CD4-positive, alpha-beta T cell treated with Interleukin-6 at 100 ng/mL for 8 hours (primary cell): Measurements from ENCODE around the gene OTULIN.

Experiments
- DNase-seq: peaks from one replicate; pipeline ENCODE4 v3.0.0-alpha.2; 2020; ENCODE audit warnings: mixed read lengths, low spot score

The OTULIN gene

DNA sequence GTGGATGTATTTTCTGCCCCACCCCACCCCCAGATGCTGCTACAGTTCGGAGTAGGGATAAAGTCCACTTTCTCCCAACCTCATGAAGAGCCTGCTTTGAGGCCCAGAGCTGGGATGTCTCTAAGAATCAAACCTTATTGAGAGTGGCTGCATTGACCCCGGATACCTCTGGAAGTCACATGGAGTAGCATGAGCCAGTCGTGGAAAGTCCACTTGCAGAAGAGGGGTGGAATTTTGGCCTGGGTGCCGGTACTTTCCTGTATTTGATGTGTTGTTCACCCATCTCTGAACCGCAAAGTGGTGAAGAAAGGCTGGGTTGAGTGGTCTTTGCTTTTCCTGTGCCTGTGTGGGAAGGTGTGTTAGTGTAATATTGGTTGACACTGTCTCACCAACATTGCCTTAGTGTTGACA, 3.7 kb downstream of the OTULIN start:
- DNase-seq: no peak

DNA sequence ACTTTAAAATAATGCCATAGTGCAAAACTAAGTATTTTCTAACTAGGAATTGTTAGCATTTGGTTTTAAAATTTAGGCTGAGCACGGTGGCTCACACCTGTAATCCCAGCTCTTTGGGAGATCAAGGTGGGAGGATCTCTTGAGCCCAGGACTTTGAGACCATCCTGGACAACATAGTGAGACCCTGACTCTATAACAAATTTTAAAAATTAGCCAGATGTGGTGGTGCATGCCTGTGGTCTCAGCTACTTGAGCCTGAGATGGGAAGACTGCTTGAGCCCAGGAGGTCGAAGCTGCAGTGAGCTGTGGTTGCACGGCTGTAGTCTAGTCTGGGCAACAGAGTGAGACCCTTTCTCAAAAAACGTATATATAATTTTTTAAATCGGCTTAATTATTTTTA, 4.9 kb downstream of the OTULIN start:
- DNase-seq: no peak

DNA sequence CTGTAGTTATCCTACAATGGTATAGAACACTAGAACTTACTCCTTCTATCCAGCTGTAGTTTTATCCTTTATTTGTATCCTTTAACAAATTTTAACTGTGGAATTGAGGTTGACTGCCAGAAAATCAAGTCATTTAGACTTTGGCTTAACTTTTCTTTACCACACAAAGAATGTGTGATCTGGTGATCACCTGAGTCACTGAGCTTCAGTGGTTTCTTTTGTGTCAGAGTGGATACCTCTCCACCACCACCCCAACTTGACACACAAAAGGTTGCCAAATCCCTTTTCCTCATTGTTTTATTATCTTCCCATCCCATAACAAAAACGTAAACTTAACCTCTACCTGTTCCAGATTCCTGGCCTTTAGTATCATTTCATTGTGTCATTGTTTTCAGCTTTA, 5.5 kb downstream of the OTULIN start:
- no peak for DNase-seq

DNA sequence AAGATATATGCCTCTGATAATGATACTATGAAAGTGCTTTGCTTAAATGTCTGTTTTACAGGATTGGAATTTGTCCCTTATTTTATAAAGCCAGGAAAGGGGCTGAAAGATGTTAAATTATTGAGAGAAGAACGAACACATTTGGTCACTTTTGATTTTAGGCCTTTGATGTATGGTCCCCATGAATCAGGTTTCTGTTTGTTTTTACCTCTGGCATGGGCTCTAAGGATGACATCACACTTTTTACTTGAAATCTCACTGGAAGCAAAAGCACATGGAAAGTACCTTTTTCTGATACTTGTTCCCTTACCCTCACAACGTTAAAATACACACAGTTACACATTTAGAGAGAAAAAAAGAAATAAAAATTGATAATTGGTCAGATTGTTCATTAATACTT, 6.9 kb downstream of the OTULIN start:
- DNase-seq: no peak

DNA sequence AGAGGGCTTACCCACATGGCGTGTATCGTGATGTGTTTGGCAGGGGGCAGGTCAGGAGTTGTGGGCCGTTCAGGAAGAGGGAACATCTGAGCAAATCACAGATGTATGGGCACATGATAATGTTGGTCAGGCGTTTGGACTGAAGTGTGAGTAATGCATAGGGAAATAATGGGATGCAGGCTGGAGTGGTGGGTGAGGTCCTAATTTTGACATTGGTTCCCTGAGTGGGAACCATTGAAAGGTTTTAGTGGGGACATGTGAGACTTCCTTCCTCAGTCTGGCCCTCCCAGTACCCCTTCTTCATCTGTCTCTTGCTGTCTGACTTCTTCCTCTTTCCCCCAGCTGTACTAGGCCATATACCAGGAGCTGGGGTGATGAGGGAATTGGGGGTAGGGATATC, 7.6 kb downstream of the OTULIN start:
- no peak for DNase-seq

DNA sequence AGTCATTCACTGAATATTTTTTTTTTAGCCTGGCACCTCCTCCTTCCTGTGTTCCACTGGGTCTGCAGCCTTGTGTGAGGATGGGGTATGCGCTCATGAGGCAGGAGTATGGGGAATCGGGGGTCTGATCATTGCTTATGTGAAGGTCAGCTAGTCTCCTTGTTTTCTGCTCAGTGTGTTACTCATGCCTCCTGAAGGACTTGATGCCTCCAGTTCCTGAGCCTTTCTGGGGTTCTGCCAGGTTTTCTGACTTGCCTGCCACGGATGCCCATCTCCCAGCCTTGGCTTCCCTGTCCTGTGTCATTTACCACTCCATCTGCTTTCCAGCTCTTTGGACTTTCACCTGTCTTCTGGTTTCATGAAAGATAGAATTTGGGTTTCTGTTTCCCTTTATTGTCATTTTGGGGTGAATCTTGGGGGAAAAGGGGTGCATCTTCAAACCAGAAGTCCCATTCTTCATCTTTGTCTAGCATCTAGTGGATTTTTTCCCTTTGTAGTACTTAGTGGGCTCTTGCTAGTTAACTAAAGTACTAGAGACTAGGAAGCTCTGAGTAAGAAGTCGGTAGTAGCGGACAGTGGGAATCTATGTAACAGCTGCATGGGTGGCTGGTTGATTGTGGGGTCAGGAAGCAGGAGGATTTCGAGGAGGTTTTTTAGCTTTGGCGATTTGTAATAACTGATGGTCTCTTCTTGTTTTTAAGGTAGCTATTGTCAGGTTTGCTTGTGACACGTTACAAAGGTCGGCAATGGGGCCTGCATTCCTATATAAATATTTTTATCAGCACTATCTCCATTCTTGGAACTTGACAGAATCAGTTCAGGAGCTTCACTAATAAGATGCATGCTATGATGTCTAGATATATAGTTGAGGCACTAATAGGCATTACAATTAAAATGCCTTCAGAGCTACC, 8.2 kb downstream of the OTULIN start:
- no peak for DNase-seq

DNA sequence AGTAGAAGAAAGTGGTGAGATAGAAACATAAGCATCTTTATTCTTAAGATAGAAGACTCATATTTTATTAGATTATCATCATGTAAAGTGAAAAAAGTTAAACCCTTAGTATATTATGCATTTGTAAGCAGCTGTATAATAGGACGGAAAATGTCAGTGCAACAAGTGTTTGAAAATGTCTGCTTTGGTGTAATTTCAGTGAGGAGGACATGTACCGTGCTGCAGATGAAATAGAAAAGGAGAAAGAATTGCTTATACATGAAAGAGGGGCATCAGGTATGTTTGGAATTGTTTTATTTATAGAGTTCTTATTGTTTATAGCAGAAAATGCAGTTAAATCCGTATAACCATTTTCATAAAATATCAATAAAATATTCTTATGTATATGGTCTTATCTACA, 8.9 kb downstream of the OTULIN start:
- DNase-seq: no peak

DNA sequence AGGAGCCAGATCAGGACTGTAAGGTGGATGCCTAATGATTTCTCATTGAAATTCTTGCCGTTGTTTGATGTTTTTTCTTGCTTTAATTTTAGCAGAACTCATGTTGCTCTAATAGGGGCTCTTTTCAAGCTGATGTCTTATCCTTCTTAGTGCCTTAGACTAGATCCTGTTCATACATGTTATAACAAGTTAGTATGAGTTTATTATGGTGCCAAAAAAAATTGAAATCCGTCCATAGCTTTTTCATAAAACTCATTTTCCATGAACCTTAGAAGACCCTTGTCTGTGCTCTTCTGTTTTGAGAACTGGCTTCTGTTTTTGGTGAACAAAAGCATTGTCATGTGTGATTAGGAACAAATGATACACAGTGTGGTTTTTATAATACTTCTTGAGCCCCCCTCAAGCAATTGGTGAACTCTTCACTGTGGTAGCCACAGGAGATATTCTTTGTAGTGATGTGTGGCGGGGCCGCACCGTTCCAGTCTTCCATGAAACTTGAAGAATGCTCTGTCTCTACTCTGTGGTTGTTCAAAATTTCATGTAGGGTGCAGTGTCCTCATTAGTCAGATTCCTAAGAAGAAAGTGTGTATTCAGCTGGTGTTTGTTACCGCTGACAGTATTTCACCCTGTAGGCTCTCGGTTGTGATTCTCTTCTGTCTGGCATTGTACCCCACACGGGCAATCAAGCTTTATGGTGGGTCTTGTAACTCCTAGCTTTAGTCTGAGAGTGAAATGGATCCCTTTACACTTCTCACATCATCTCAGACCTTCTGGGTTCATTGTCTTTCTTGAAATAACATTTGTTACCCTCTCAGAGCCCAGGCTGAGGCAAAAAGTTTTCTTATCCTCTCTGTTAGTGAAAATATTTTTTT, 10.7 kb downstream of the OTULIN start:
- DNase-seq: no peak

DNA sequence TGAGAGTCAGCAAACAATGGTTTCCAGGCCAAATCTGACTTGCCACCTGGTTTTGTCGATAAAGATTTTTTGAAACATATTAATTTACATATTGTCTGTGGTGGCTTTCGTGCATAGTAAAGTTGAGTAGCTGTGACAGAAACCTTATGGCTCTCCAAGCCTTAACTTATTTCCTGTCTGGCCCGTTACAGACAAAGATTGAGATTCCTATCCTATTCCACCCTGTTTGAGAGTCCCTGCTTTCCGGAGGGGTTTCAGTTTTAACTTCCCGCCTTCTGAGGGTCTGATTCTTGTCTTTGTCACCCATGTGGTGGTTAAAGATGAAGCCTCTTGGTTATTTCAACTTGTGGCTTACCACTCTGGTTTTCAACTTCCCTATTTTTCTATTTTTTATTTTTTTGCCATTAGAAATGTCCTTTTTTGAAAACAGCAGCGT, 11.4 kb downstream of the OTULIN start:
- no peak for DNase-seq

DNA sequence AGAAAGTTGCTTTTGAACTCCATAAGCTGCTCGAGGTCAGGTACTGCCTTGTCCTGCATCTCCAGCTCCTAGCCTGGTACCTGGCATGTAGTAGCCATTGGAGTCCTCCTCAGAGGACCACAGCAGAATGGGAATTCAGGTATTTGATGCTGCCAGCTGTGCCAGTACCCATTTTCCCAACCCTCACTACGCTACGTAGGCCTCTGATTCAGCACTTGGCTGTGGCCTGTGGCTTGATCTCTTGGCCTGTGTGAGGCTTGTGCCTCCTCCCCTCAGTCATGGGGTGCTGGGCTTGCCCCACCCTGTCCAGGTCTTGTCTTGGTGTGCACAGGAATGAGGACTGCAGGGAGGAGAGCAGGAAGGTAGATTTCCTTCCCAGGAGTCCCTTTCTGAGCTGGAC, 11.8 kb downstream of the OTULIN start:
- DNase-seq: no peak

DNA sequence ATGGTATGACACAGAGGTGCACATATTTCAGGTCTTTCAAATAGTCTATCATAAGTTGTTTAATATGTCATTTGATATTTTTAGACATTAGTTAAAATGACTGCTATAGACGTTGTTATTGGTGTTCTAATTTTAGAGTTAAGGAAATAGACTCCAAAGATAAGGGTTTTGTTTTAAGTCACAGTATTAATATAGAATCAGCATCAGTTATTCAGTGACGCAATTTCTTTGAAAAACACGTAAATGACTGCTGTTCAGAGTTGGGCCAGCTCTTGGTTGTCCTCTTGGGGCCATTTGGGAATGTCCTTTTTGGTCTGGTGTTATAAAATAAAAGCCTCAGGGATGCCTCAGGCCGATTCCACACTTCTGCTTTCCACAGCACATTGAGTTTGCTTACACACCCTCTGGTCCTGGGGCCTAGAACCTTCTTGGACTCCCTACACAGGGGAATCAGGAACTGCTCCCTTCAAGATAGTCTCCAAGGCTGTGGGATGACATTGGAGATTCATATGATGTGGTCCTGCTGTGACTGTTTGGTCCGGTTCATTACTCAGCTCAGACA, 14.3 kb downstream of the OTULIN start:
- DNase-seq: no peak

DNA sequence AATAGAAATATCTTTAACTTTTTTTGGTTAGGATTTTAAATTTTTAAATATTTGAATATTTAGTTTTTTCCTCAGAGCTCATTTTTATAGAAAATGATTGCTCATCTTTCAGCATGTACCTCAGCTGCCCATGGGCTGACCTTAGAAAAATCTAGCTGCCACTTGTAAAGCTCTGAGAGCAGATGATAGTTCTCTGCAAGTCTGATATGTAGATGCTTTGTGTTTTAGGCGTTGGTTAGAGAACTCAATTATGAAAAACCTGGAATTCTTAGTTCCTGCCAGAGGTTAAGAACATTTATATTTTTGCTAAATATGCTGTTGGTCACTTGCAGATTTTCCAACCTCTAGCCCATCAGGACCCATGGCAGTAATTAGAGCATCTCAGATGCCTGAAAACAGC, 15.1 kb downstream of the OTULIN start:
- no peak for DNase-seq

DNA sequence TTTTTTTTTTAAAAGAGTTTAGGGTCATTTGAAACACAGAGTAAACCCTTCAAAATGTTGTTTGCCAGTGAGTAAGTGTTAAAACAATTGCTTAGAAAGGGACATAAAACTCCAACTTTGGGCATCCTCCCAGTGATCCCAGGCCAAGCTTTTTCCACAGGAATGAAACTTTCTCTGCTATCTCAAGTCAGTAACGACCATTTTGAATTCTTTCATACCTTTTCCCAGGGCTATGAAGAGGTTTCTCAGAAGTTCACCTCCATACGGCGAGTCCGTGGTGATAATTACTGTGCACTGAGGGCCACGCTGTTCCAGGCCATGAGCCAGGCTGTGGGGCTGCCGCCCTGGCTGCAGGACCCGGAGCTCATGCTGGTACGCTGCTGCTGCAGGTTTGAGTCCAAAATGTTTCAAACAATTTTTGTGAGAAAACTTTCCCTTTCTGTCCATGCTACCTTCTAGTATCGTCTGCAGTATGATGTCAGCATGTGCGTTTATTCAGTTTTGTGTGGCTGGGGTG, 16.8 kb downstream of the OTULIN start:
- no peak for DNase-seq

DNA sequence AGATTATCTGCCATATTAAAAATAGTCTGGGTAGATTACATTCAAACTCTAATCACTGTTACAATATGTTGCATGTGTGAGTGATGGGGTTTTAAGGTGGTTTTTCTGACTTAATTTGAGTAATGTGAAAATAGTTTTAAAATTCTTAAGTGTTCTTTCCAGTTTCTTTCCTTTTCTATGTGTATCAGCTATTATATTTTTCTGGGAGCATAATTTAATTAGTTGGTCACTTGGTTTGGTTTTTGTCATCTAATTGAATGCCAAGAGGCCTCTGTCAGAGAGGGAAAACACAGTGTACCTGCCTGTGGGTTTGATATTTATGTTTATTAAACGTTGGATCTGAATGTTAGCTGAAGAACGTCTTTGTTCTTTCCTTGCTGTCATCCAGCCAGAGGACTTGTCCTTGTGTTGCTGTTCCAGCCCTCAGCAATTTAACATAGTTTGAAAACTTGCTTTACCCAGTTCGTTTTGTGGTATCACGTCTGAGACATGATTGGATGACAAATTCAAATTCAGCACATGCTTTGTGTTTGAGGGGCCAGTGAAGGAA, 19.5 kb downstream of the OTULIN start:
- DNase-seq: no peak

DNA sequence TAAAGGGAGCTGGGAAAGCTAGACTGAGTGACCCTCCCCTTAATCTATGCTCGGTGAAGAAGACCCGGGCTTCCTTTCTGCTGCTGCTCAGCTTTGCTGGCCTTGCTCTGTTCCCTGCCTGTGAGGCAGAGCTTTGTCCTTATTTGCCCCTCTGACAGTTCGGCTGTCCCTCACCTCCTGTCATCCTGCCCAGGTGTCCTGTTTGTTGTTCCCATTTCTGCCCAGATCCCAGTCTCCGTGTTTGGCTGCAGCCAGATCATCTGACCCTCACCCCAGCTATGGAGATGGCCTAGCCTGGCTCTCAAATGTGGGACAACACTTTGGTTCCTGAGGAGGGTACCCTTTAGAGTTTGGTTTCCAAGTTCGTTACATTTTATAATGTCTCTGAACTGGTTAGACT, 20.2 kb downstream of the OTULIN start:
- DNase-seq: no peak

DNA sequence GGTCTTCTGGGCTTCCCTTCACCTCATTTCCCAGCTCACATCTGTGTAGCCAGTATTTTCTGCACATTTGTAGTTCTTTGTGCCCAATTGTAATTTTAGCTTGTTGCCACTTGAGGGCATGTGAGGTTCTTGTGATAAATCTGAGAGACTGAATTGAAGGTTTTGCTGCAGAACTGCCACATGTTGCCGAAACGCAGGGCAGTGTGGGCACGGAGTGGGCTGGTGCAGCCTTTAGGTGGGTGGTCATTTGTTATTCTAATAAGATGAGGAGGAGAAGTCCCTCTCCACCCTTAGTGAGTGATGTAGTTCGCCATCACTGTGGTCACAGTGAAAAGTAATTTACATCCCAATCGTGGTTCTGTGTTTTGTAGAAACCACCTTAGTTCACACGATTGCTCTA, 21.2 kb downstream of the OTULIN start:
- peak; percentile 64 for DNase-seq

DNA sequence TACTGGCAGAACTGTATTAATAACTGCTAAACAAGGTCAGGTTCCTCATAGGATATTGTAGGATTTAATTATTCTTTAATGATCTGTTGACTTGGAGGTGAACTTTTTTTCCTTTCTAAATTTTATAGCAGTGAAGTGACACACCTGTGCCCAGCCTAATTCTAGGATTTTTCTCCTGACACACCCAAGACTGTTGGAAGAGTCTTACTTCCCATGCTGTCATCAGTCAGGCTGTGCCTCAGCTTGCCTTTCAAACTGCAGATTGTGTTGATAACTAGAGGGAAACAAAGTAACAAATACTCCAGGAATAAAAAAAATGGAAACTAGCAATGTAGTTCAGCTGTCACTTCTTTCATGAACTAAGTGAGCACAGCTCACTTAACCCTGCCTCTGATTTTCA, 22.0 kb downstream of the OTULIN start:
- DNase-seq: no peak

DNA sequence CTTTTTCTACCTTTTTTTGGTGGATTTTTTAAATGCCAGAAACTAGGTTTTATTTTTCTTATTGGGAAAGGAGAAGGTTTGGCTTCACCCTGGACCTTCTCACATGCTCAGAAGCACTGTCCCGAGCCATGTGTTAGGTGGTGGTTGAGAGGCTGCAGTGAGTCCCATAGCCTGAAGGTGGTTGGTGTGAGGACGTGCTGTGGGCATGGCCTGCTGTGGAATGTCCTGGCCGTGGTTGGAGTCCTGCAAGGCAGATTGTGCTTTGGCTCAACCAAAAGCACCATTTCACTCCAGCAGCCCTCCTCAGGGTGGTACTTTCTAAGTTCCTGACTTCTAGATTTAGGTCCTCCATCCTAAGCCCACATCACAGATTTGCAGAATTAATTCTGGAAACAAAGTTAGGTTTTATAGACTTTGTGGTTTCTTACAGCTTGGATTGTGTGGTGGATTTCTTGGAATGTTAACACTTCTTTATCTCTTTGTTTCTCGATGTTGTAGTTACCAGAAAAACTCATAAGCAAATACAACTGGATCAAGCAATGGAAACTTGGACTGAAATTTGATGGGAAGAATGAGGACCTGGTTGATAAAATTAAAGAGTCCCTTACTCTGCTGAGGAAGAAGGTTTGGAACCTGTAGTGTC, 22.6 kb downstream of the OTULIN start:
- no peak for DNase-seq

DNA sequence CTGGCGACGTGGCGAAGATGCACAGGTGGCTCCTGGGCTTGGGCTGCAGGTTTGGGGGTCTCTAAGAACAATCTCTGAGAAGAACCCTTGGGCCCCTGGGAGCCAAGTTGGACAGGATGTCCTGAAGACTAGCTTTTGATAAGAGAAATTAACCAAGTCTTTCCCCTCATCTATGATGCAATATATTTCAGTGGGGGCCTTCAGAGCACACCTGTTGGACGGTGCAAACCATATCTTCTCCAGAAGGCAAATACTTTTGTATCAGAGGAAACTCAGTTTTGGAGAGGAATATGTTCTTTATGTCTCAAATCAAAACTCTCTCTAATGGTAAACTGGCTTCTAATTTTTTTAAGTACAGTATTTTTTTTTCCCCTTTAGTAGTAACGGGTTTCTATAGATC, 28.6 kb downstream of the OTULIN start:
- DNase-seq: no peak

DNA sequence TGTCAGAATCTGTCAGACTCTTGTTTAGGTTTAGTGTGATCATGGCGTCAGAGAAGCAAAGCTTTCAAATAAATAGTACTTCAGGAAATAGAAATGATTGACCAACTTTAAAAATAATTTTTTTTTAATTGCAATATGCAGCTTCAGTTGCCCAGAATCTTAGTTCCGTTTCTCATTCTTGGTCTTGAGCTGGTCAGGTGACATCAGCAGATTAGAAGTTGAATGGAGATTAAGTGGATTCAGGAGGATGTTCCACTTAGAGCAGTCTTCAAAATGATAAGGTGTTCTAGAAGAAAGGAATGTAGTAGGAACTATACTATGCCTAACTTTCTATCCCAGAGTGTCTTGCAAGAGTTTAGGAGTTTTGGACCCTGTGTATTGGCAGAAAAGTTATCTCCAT, 30.6 kb downstream of the OTULIN start:
- DNase-seq: no peak

DNA sequence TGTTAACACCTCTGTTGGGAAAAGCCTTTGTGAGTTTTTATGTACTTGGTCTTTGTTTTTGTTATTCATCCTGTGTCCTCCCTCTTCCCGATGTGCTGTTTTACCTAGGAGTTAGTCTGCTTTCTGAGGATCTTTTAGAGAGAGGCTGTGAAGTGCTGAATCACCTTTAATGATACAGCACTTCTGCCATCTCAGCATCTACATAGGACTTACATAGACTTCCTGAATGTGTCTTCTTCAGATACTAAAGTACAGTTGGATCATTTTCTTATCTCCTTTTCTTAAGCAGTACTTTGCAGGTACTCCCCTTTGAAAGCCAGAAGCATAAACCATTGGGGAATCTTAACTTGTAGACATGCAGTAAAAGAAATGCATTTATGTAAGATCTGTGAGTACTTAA, 31.5 kb downstream of the OTULIN start:
- no peak for DNase-seq

DNA sequence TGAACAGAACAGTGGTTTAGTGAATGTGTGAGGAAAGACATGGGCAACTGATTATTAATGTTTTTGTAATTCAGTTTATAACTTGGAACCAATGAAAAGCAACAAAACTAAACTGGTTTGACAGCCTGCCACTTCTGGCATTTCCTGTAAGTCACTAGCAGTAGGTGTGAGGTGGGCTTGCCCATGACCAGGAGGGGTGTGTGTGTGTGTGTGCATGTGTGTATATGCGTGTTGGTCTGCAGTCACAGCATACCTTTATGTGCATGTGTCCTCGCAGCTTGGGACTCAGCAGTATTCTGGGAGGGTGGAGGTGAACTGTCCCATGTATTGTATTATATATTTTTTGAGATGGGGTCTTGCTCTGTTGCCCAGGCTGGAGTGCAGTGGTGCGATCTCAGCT, 32.3 kb downstream of the OTULIN start:
- no peak for DNase-seq
